Panc1 (cell line): ENCODE results near the gene ATAD5. TPM values are rescaled to one million over a fixed set of nuclear protein-coding genes. Genes with fewer than 3 reads are reported as not detected.

Experiments used
- ATAC-seq: fragments of 200-7000 bp; cut with Tn5 transposase; 2 replicates; pipeline ENCODE4 v1.9.1; 2020; ENCODE audit warnings: mild to moderate bottlenecking, moderate library complexity
- BruUV-seq: library from RNA; stranded (reverse); fragments of 400-500 nt; replicated peaks from 2 replicates; lab custom pipeline; 2021; lab: Mats Ljungman, UMichigan
- CTCF ChIA-PET: fragments of 300-600 bp; sonication (Branson Sonifier 250); formaldehyde crosslinking; loops from one replicate; lab custom pipeline; 2022; ENCODE audit warnings: antibody characterized with exemption; lab: Charles Lee
- POLR2A ChIA-PET: fragments of 300-600 bp; sonication (Branson Sonifier 250); formaldehyde crosslinking; loops from one replicate; lab custom pipeline; 2022; ENCODE audit warnings: antibody characterized with exemption; lab: Charles Lee
- DNase-seq: peaks from one replicate; pipeline ENCODE4 v3.0.0-alpha.2; 2010; ENCODE audit warnings: low read depth, low spot score
- H3K27ac ChIP-seq: 2 replicates; pipeline ENCODE4 v1.5.1; 2011; ENCODE audit warnings: mild to moderate bottlenecking, low read length, inconsistent platforms
- H3K27me3 ChIP-seq: fragments of 200-500 bp; sonication (Bioruptor generic); 2 replicates; pipeline ENCODE4 v1.6.0; 2014; ENCODE audit warnings: low read length, inconsistent platforms; ENCODE audit not compliant: control insufficient read depth, insufficient read depth
- H3K36me3 ChIP-seq: fragments of 200-500 bp; sonication (Bioruptor generic); 2 replicates; pipeline ENCODE4 v1.5.1; 2014; ENCODE audit warnings: inconsistent platforms, mild to moderate bottlenecking, low read length, moderate library complexity; ENCODE audit not compliant: control insufficient read depth, insufficient read depth
- H3K4me1 ChIP-seq: 2 replicates; pipeline ENCODE4 v1.5.1; 2011; ENCODE audit warnings: inconsistent platforms, mild to moderate bottlenecking, low read length, moderate library complexity; ENCODE audit not compliant: control insufficient read depth, insufficient read depth
- H3K4me3 ChIP-seq, 2 experiments: 2 replicates each; pipeline ENCODE4 v1.5.1; 2011 to 2012; ENCODE audit warnings: low read depth in 2 of 2, low read length in 2 of 2, mild to moderate bottlenecking in 2 of 2, inconsistent platforms in 1 of 2, moderate library complexity in 1 of 2
- H3K9me3 ChIP-seq: fragments of 200-500 bp; sonication (Bioruptor generic); 2 replicates; pipeline ENCODE4 v1.5.1; 2014; ENCODE audit warnings: low read depth, mild to moderate bottlenecking, inconsistent platforms, low read length, moderate library complexity; ENCODE audit not compliant: control insufficient read depth, insufficient read depth
- CTCF ChIP-seq: fragments of 450-650 bp; IDR thresholded peaks from 2 replicates; pipeline ENCODE4 v1.5.1; 2017; ENCODE audit warnings: mild to moderate bottlenecking
- POLR2AphosphoS5 ChIP-seq: IDR thresholded peaks from 2 replicates; pipeline ENCODE4 v1.6.1; 2012; ENCODE audit warnings: mild to moderate bottlenecking, low read depth, low read length, moderate library complexity
- REST ChIP-seq, 2 experiments: IDR thresholded peaks; 2 replicates each; pipeline ENCODE4 v1.6.1; 2011 to 2012; ENCODE audit warnings: low read depth in 2 of 2, control low read depth in 1 of 2, low read length in 1 of 2, mild to moderate bottlenecking in 1 of 2, moderate library complexity in 1 of 2; ENCODE audit not compliant: insufficient read depth in 1 of 2
- SIN3A ChIP-seq: IDR thresholded peaks from 2 replicates; pipeline ENCODE4 v1.6.1; 2012; ENCODE audit warnings: low read depth, mild to moderate bottlenecking, low read length, moderate library complexity, borderline replicate concordance; ENCODE audit not compliant: insufficient read depth
- TCF7L2 ChIP-seq: IDR thresholded peaks from 2 replicates; pipeline ENCODE4 v1.6.1; 2011; ENCODE audit warnings: mild to moderate bottlenecking, low read depth, low read length, inconsistent platforms
- in situ Hi-C: cut with HindIII; loops from 2 replicates; pipeline ENCODE4 v1.10.0; 2016; ENCODE audit warnings: low sequenced_read_pairs, low pct_unique_long_range_greater_than_20kb
- intact Hi-C: fragments of 100-400 bp; cut with micrococcal nuclease; formaldehyde crosslinking; loops from one replicate; pipeline ENCODE4 v1.10.0; 2022; ENCODE audit not compliant: unreplicated experiment
- total RNA-seq: library from RNA; stranded (reverse); gene quantifications from one replicate; pipeline ENCODE4 v1.2.1, GENCODE V29; 2021; ENCODE audit not compliant: unreplicated experiment

ATAD5 gene
- total RNA-seq, 1 experiment from 2014 or later: 11.5 TPM

- CTCF ChIA-PET: no interaction called here
- Histone ChIP-seq H3K4me1 (no peaks in the 10 kb centered on the region), H3K27ac (no peak overlapping the region), H3K36me3 (no peaks in the 10 kb centered on the region), H3K27me3 (no peaks in the 10 kb centered on the region), H3K9me3 (no peaks in the 10 kb centered on the region), H3K4me3 (no peak overlapping the region)
- in situ Hi-C loops (no loop called here), intact Hi-C loops (no loop called here)
- DNase-seq: no peak
- POLR2A ChIA-PET: no interaction called here
- TF ChIP-seq CTCF: no peak
- no peak for TF ChIP-seq REST (IDR thresholded peaks at IDR 0.05; ENCODE audit: insufficient read depth in 1 of 2, low read depth in 2 of 2, low read length in 1 of 2)
- no peak for TF ChIP-seq SIN3A
- no peak for TF ChIP-seq TCF7L2
- TF ChIP-seq POLR2AphosphoS5: no peak
- BruUV-seq: no TSS peak
- no peak for ATAC-seq
Measured at GRCh38 chr17:30913955-30914354, 82.2 kb downstream of the ATAD5 start.

GRCh38 chr17:30915833-30916611 lies 84.3 kb downstream of the ATAD5 start:
- Histone ChIP-seq H3K36me3 (no peaks in the 10 kb centered on the region), H3K27me3 (peaks cover 3% of the 10 kb centered on the region), H3K27ac (no peak overlapping the region), H3K9me3 (no peaks in the 10 kb centered on the region), H3K4me1 (no peaks in the 10 kb centered on the region), H3K4me3 (no peak overlapping the region)
- ChIA-PET POLR2A (no interaction called here), CTCF (no interaction called here)
- intact Hi-C loops: no loop called here
- DNase-seq (no peak), ATAC-seq (no peak)
- in situ Hi-C loops: no loop called here
- BruUV-seq: no TSS peak
- TF ChIP-seq TCF7L2 (no peak), SIN3A (no peak), POLR2AphosphoS5 (no peak), REST (IDR thresholded peaks at IDR 0.05; ENCODE audit: insufficient read depth in 1 of 2, low read depth in 2 of 2, low read length in 1 of 2) (no peak), CTCF (no peak)
